Astrocyte (in vitro differentiated cells and primary cell): ENCODE measurements around the gene BYSL. TPM values are rescaled to one million over a fixed set of nuclear protein-coding genes. Genes with fewer than 3 reads are reported as not detected.
"Not testable (repeated sequence)": the region's sequence is repeated elsewhere in the genome, so short reads cannot be mapped to it uniquely, and the experiment has no call there.

Source experiments
- DNase-seq: peaks from one replicate; pipeline ENCODE4 v3.0.0-alpha.2; 2010; ENCODE audit warnings: low read depth
- FAIRE-seq: peaks from 2 replicates; lab custom pipeline; 2011; peaks lifted over from hg19 to GRCh38; lab: Jason Lieb, UNC
- H2AFZ ChIP-seq: 2 replicates; pipeline ENCODE4 v1.6.0; 2012; ENCODE audit warnings: low read depth, low read length, inconsistent platforms
- H3K27ac ChIP-seq: 2 replicates; pipeline ENCODE4 v1.5.1; 2011; ENCODE audit warnings: low read depth, low read length, inconsistent platforms
- H3K27me3 ChIP-seq: 2 replicates; pipeline ENCODE4 v1.6.0; 2011; ENCODE audit warnings: low read length, inconsistent platforms; ENCODE audit not compliant: insufficient read depth
- H3K36me3 ChIP-seq: 2 replicates; pipeline ENCODE4 v1.5.1; 2011; ENCODE audit warnings: low read length, inconsistent platforms; ENCODE audit not compliant: insufficient read depth
- H3K4me1 ChIP-seq: 2 replicates; pipeline ENCODE4 v1.5.1; 2011; ENCODE audit warnings: low read length, inconsistent platforms; ENCODE audit not compliant: insufficient read depth
- H3K4me2 ChIP-seq: 2 replicates; pipeline ENCODE4 v1.6.0; 2012; ENCODE audit warnings: low read length, inconsistent platforms
- H3K4me3 ChIP-seq: 2 replicates; pipeline ENCODE4 v1.5.1; 2011; ENCODE audit warnings: low read depth, mild to moderate bottlenecking, low read length, inconsistent platforms; ENCODE audit not compliant: insufficient read depth
- H3K79me2 ChIP-seq: 2 replicates; pipeline ENCODE4 v1.6.0; 2012; ENCODE audit warnings: mild to moderate bottlenecking, low read length, inconsistent platforms; ENCODE audit not compliant: insufficient read depth
- H3K9ac ChIP-seq: 2 replicates; pipeline ENCODE4 v1.6.0; 2012; ENCODE audit warnings: mild to moderate bottlenecking, low read length, inconsistent platforms
- H3K9me3 ChIP-seq: 2 replicates; pipeline ENCODE4 v1.5.1; 2012; ENCODE audit warnings: low read depth, mild to moderate bottlenecking, low read length, inconsistent platforms; ENCODE audit not compliant: insufficient read depth
- H4K20me1 ChIP-seq: 2 replicates; pipeline ENCODE4 v1.6.0; 2012; ENCODE audit warnings: low read length, inconsistent platforms; ENCODE audit not compliant: insufficient read depth
- H3K27ac Mint-ChIP-seq: one replicate; pipeline ENCODE4 v1.8.0; 2021; ENCODE audit warnings: mild to moderate bottlenecking, mixed read lengths; ENCODE audit not compliant: unreplicated experiment
- H3K27me3 Mint-ChIP-seq: one replicate; pipeline ENCODE4 v1.8.0; 2021; ENCODE audit warnings: low read depth, mixed read lengths; ENCODE audit not compliant: unreplicated experiment
- H3K36me3 Mint-ChIP-seq: one replicate; pipeline ENCODE4 v1.8.0; 2021; ENCODE audit warnings: low read depth, mixed read lengths; ENCODE audit not compliant: unreplicated experiment
- H3K4me1 Mint-ChIP-seq: one replicate; pipeline ENCODE4 v1.8.0; 2021; ENCODE audit warnings: low read depth, mixed read lengths; ENCODE audit not compliant: unreplicated experiment
- H3K4me3 Mint-ChIP-seq: one replicate; pipeline ENCODE4 v1.8.0; 2021; ENCODE audit warnings: mild to moderate bottlenecking, moderate library complexity, mixed read lengths; ENCODE audit not compliant: unreplicated experiment
- H3K9me3 Mint-ChIP-seq: one replicate; pipeline ENCODE4 v1.8.0; 2021; ENCODE audit warnings: mild to moderate bottlenecking, mixed read lengths; ENCODE audit not compliant: unreplicated experiment
- CTCF ChIP-seq: IDR thresholded peaks from 2 replicates; pipeline ENCODE4 v1.5.1; 2011; ENCODE audit warnings: low read depth, mild to moderate bottlenecking, inconsistent platforms, low read length, moderate library complexity; ENCODE audit not compliant: insufficient read depth
- EZH2 ChIP-seq: IDR thresholded peaks from 2 replicates; pipeline ENCODE4 v1.6.1; 2012; ENCODE audit warnings: mild to moderate bottlenecking, low read length, inconsistent platforms; ENCODE audit not compliant: insufficient read depth
- total RNA-seq: library from RNA; stranded (reverse); gene quantifications from 2 replicates; pipeline ENCODE4 v1.2.1, GENCODE V29; 2021

BYSL gene
- total RNA-seq, 1 donor from 2014 or later: 41.2 TPM

- Histone ChIP-seq H3K4me1 (peaks cover 23% of the 10 kb centered on the region), H3K27me3 (no peaks in the 10 kb centered on the region), H3K9me3 (no peaks in the 10 kb centered on the region), H3K27ac (peak overlapping the region; percentile 70), H3K4me2 (peak overlapping the region; percentile 92), H2AFZ (peak overlapping the region; percentile 78), H3K79me2 (peaks cover 41% of the 10 kb centered on the region), H3K36me3 (no peaks in the 10 kb centered on the region), H3K4me3 (peak overlapping the region; percentile 97), H4K20me1 (peaks cover 31% of the 10 kb centered on the region), H3K9ac (peak overlapping the region; percentile 90)
- Mint-ChIP-seq H3K36me3 (peaks cover 5% of the 10 kb centered on the region), H3K4me3 (peak overlapping the region; percentile 85), H3K27me3 (no peaks in the 10 kb centered on the region), H3K4me1 (peaks cover 23% of the 10 kb centered on the region), H3K27ac (peak overlapping the region; percentile 78), H3K9me3 (no peaks in the 10 kb centered on the region)
- TF ChIP-seq EZH2: no peak
- TF ChIP-seq CTCF: no peak
- no peak for DNase-seq
- no peak for FAIRE-seq
Measured at GRCh38 chr6:41942067-41942851, 21.0 kb downstream of the BYSL start.

GRCh38 chr6:41942882-41943281 is 21.6 kb downstream of the BYSL start:
- H3K4me3 Mint-ChIP-seq, H3K27ac ChIP-seq, H2AFZ ChIP-seq, FAIRE-seq, H3K27me3 ChIP-seq, H3K36me3 ChIP-seq, H3K36me3 Mint-ChIP-seq, H3K4me2 ChIP-seq, DNase-seq, H3K27me3 Mint-ChIP-seq, H3K27ac Mint-ChIP-seq, H3K4me3 ChIP-seq, H3K9me3 Mint-ChIP-seq, H3K9me3 ChIP-seq, H3K9ac ChIP-seq: not testable (repeated sequence)
- Histone ChIP-seq H3K79me2 (peaks cover 36% of the 10 kb centered on the region), H3K4me1 (peaks cover 23% of the 10 kb centered on the region), H4K20me1 (peaks cover 24% of the 10 kb centered on the region)
- peaks cover 21% of the 10 kb centered on the region for H3K4me1 Mint-ChIP-seq

- Histone ChIP-seq H3K9me3 (no peaks in the 10 kb centered on the region), H3K27ac (no peak overlapping the region), H3K79me2 (peaks cover 30% of the 10 kb centered on the region), H3K36me3 (no peaks in the 10 kb centered on the region), H3K4me1 (peaks cover 23% of the 10 kb centered on the region), H2AFZ (no peak overlapping the region), H3K9ac (no peak overlapping the region), H3K27me3 (no peaks in the 10 kb centered on the region), H3K4me3 (no peak overlapping the region), H3K4me2 (no peak overlapping the region), H4K20me1 (peaks cover 19% of the 10 kb centered on the region)
- no peak overlapping the region for H3K4me3 Mint-ChIP-seq
- H3K4me1 Mint-ChIP-seq: peaks cover 19% of the 10 kb centered on the region
- DNase-seq (no peak), FAIRE-seq (no peak)
- no peak overlapping the region for H3K27ac Mint-ChIP-seq
- H3K9me3 Mint-ChIP-seq: peaks cover 2% of the 10 kb centered on the region
- no peaks in the 10 kb centered on the region for H3K27me3 Mint-ChIP-seq
- H3K36me3 Mint-ChIP-seq: peaks cover 2% of the 10 kb centered on the region
- TF ChIP-seq EZH2 (no peak), CTCF (no peak)
Measured at GRCh38 chr6:41943456-41943855, 22.2 kb downstream of the BYSL start.
